Measurements from ENCODE around the gene SLC25A26. TPM values are rescaled to one million over a fixed set of nuclear protein-coding genes. Genes with fewer than 3 reads are reported as not detected.

SLC25A26 gene
- total and polyA plus RNA-seq, 2 of the 13 experiments (the other 11 are each of a cell fraction or from before 2014, with no cell fraction given): 23.1 to 32.7 TPM

DNA sequence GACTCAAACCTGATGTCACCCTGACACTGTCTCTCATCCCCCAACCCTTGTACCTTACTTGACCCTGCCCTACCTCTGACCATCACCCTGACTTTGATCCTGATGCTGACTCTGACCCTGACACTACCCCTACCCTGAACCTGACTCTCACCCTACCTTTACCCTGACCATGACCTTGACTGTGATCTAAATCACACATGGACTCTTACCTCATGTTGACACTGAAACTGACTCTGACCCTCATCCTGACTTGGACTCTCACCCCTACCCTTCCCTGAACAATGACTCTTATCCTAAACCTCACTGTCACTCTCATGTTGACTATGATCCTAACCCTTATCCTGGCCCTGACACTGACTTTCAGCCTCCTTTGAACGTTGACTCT is 21.7 kb upstream of the SLC25A26 start:
- Histone ChIP-seq H3K27ac (ENCODE audit: extremely low read length, insufficient read depth, low read length) (no peak overlapping the region), H2AFZ (ENCODE audit: low read length) (no peak overlapping the region), H3K9ac (ENCODE audit: insufficient read depth, low read depth, low read length) (no peak overlapping the region), H3K27me3 (ENCODE audit: control insufficient read depth in 1 of 2, insufficient read depth in 2 of 2, low read length in 2 of 2) (peaks cover 0 to 4% of the 10 kb centered on the region in 2 experiments; a peak in 1 of 5 replicates), H3K79me2 (ENCODE audit: insufficient read depth, low read length) (no peaks in the 10 kb centered on the region), H3K4me3 (replicated peaks in 1 of 3; ENCODE audit: insufficient read depth in 1 of 3, low read depth in 2 of 3, low read length in 3 of 3) (no peak overlapping the region), H3K9me3 (ENCODE audit: low read length) (no peaks in the 10 kb centered on the region), H3K36me3 (replicated peaks in 1 of 2; ENCODE audit: control insufficient read depth in 1 of 2, insufficient read depth in 2 of 2, low read length in 2 of 2) (no peaks in the 10 kb centered on the region), H3K4me1 (ENCODE audit: insufficient read depth, low read length) (no peaks in the 10 kb centered on the region), H3K4me2 (ENCODE audit: low read depth, low read length) (no peak overlapping the region), H4K20me1 (ENCODE audit: insufficient read depth, low read length) (no peaks in the 10 kb centered on the region)
- in situ Hi-C loops (cut with HindIII; ENCODE audit: extremely low pct_ligation_motif_present, low pct_unique_long_range_greater_than_20kb): no loop called here
- no peak for ATAC-seq
- BruUV-seq (replicated peaks): no TSS peak
- CTCF ChIA-PET (ENCODE audit: low intra/inter-chr PET ratio, low total read pairs): no interaction called here
- DNase-seq (ENCODE audit: low spot score): peak; percentile 4
- intact Hi-C loops (cut with micrococcal nuclease; ENCODE audit: unreplicated experiment): no loop called here
- 0% methylated on average over 1 of the region's 1 CpG for WGBS (ENCODE audit: low lambda C conversion rate)
- POLR2A ChIA-PET: no interaction called here
- no peak for FAIRE-seq
- TF ChIP-seq, protein P1, sequence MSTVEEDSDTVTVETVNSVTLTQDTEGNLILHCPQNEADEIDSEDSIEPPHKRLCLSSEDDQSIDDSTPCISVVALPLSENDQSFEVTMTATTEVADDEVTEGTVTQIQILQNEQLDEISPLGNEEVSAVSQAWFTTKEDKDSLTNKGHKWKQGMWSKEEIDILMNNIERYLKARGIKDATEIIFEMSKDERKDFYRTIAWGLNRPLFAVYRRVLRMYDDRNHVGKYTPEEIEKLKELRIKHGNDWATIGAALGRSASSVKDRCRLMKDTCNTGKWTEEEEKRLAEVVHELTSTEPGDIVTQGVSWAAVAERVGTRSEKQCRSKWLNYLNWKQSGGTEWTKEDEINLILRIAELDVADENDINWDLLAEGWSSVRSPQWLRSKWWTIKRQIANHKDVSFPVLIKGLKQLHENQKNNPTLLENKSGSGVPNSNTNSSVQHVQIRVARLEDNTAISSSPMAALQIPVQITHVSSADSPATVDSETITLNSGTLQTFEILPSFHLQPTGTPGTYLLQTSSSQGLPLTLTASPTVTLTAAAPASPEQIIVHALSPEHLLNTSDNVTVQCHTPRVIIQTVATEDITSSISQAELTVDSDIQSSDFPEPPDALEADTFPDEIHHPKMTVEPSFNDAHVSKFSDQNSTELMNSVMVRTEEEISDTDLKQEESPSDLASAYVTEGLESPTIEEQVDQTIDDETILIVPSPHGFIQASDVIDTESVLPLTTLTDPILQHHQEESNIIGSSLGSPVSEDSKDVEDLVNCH (CRISPR knock-in tag; IDR thresholded peaks at IDR 0.05): no peak
- 0 out of 2 replicates have a peak, but pooled peaks have one; percentile 24 for TF ChIP-seq ZSCAN25 (CRISPR knock-in tag; IDR thresholded peaks at IDR 0.05)
- TF ChIP-seq RXRB (CRISPR knock-in tag; IDR thresholded peaks at IDR 0.05; ENCODE audit: borderline replicate concordance): peak; percentile 34; the same call in 1 of the 2 replicates
- TF ChIP-seq, protein P2, sequence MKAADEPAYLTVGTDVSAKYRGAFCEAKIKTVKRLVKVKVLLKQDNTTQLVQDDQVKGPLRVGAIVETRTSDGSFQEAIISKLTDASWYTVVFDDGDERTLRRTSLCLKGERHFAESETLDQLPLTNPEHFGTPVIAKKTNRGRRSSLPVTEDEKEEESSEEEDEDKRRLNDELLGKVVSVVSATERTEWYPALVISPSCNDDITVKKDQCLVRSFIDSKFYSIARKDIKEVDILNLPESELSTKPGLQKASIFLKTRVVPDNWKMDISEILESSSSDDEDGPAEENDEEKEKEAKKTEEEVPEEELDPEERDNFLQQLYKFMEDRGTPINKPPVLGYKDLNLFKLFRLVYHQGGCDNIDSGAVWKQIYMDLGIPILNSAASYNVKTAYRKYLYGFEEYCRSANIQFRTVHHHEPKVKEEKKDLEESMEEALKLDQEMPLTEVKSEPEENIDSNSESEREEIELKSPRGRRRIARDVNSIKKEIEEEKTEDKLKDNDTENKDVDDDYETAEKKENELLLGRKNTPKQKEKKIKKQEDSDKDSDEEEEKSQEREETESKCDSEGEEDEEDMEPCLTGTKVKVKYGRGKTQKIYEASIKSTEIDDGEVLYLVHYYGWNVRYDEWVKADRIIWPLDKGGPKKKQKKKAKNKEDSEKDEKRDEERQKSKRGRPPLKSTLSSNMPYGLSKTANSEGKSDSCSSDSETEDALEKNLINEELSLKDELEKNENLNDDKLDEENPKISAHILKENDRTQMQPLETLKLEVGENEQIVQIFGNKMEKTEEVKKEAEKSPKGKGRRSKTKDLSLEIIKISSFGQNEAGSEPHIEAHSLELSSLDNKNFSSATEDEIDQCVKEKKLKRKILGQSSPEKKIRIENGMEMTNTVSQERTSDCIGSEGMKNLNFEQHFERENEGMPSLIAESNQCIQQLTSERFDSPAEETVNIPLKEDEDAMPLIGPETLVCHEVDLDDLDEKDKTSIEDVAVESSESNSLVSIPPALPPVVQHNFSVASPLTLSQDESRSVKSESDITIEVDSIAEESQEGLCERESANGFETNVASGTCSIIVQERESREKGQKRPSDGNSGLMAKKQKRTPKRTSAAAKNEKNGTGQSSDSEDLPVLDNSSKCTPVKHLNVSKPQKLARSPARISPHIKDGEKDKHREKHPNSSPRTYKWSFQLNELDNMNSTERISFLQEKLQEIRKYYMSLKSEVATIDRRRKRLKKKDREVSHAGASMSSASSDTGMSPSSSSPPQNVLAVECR (CRISPR knock-in tag; IDR thresholded peaks at IDR 0.05; ENCODE audit: borderline replicate concordance): 0 out of 2 replicates have a peak, but pooled peaks have one; percentile 22
- TF ChIP-seq, protein P3, sequence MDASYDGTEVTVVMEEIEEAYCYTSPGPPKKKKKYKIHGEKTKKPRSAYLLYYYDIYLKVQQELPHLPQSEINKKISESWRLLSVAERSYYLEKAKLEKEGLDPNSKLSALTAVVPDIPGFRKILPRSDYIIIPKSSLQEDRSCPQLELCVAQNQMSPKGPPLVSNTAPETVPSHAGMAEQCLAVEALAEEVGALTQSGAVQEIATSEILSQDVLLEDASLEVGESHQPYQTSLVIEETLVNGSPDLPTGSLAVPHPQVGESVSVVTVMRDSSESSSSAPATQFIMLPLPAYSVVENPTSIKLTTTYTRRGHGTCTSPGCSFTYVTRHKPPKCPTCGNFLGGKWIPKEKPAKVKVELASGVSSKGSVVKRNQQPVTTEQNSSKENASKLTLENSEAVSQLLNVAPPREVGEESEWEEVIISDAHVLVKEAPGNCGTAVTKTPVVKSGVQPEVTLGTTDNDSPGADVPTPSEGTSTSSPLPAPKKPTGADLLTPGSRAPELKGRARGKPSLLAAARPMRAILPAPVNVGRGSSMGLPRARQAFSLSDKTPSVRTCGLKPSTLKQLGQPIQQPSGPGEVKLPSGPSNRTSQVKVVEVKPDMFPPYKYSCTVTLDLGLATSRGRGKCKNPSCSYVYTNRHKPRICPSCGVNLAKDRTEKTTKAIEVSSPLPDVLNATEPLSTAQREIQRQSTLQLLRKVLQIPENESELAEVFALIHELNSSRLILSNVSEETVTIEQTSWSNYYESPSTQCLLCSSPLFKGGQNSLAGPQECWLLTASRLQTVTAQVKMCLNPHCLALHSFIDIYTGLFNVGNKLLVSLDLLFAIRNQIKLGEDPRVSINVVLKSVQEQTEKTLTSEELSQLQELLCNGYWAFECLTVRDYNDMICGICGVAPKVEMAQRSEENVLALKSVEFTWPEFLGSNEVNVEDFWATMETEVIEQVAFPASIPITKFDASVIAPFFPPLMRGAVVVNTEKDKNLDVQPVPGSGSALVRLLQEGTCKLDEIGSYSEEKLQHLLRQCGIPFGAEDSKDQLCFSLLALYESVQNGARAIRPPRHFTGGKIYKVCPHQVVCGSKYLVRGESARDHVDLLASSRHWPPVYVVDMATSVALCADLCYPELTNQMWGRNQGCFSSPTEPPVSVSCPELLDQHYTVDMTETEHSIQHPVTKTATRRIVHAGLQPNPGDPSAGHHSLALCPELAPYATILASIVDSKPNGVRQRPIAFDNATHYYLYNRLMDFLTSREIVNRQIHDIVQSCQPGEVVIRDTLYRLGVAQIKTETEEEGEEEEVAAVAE (CRISPR knock-in tag; IDR thresholded peaks at IDR 0.05; ENCODE audit: borderline replicate concordance): no peak
- TF ChIP-seq, protein P4, sequence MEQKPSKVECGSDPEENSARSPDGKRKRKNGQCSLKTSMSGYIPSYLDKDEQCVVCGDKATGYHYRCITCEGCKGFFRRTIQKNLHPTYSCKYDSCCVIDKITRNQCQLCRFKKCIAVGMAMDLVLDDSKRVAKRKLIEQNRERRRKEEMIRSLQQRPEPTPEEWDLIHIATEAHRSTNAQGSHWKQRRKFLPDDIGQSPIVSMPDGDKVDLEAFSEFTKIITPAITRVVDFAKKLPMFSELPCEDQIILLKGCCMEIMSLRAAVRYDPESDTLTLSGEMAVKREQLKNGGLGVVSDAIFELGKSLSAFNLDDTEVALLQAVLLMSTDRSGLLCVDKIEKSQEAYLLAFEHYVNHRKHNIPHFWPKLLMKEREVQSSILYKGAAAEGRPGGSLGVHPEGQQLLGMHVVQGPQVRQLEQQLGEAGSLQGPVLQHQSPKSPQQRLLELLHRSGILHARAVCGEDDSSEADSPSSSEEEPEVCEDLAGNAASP (CRISPR knock-in tag; IDR thresholded peaks at IDR 0.05; ENCODE audit: borderline replicate concordance): 0 out of 2 replicates have a peak, but pooled peaks have one; percentile 12
- peak; percentile 92 for TF ChIP-seq TBL1XR1 (IDR thresholded peaks at IDR 0.05; ENCODE audit: borderline replicate concordance, low read length, partially characterized antibody)
